SK-N-SH treated with all-trans-retinoic acid at 6 μM for 48 hours (cell line): ENCODE measurements around the gene LENG1.

Experiments
- ATAC-seq: fragments of 200-7000 bp; cut with Tn5 transposase; 3 replicates; pipeline ENCODE4 v1.9.1; 2020; ENCODE audit warnings: mild to moderate bottlenecking, moderate library complexity
- ARNTL ChIP-seq: fragments of 450-650 bp; formaldehyde crosslinking; IDR thresholded peaks from 2 replicates; pipeline ENCODE4 v1.5.0; 2020; ENCODE audit warnings: low read depth, mild to moderate bottlenecking, moderate library complexity, borderline replicate concordance
- BACH2 ChIP-seq: fragments of 250-450 bp; sonication (Bioruptor Pico); IDR thresholded peaks from 2 replicates; pipeline ENCODE4 v1.9.0; 2021; ENCODE audit warnings: mild to moderate bottlenecking, borderline replicate concordance
- CREB5 ChIP-seq: fragments of 250-450 bp; sonication (Bioruptor Pico); IDR thresholded peaks from 2 replicates; pipeline ENCODE4 v1.5.1; 2020; ENCODE audit warnings: low read depth, mild to moderate bottlenecking, moderate library complexity
- CSDC2 ChIP-seq: fragments of 250-450 bp; sonication (Bioruptor Pico); IDR thresholded peaks from 2 replicates; pipeline ENCODE4 v1.5.0; 2020; ENCODE audit warnings: mild to moderate bottlenecking, moderate library complexity
- CSRNP3 ChIP-seq: fragments of 250-450 bp; sonication (Bioruptor Pico); IDR thresholded peaks from 2 replicates; pipeline ENCODE4 v1.5.1; 2021; ENCODE audit warnings: mild to moderate bottlenecking, moderate library complexity
- ESRRG ChIP-seq: fragments of 250-450 bp; sonication (Bioruptor Pico); IDR thresholded peaks from 2 replicates; pipeline ENCODE4 v1.6.1; 2021; ENCODE audit warnings: mild to moderate bottlenecking
- ISL1 ChIP-seq: fragments of 250-450 bp; sonication (Bioruptor Pico); IDR thresholded peaks from 2 replicates; pipeline ENCODE4 v2.1.2; 2022; ENCODE audit warnings: mild to moderate bottlenecking, moderate library complexity
- OSR1 ChIP-seq: fragments of 250-450 bp; sonication (Bioruptor Pico); IDR thresholded peaks from 2 replicates; pipeline ENCODE4 v1.8.0; 2022; ENCODE audit warnings: moderate library complexity, mild to moderate bottlenecking, inconsistent platforms
- PATZ1 ChIP-seq: fragments of 250-450 bp; sonication (Bioruptor Pico); IDR thresholded peaks from 2 replicates; pipeline ENCODE4 v1.8.0; 2020; ENCODE audit warnings: mild to moderate bottlenecking, moderate library complexity, borderline replicate concordance
- POU6F1 ChIP-seq: fragments of 250-450 bp; sonication (Bioruptor Pico); IDR thresholded peaks from 2 replicates; pipeline ENCODE4 v1.8.0; 2021; ENCODE audit warnings: low read depth, mild to moderate bottlenecking, moderate library complexity, borderline replicate concordance
- PPARA ChIP-seq: fragments of 250-450 bp; sonication (Bioruptor Pico); IDR thresholded peaks from 2 replicates; pipeline ENCODE4 v1.5.0; 2020; ENCODE audit warnings: mild to moderate bottlenecking, borderline replicate concordance
- RARB ChIP-seq: fragments of 250-450 bp; sonication (Bioruptor Pico); IDR thresholded peaks from 2 replicates; pipeline ENCODE4 v1.8.0; 2021; ENCODE audit warnings: mild to moderate bottlenecking, moderate library complexity
- SNAI2 ChIP-seq: fragments of 250-450 bp; sonication (Bioruptor Pico); IDR thresholded peaks from 2 replicates; pipeline ENCODE4 v1.5.0; 2020; ENCODE audit warnings: mild to moderate bottlenecking, moderate library complexity
- TCF4 ChIP-seq: fragments of 250-450 bp; sonication (Bioruptor Pico); IDR thresholded peaks from 2 replicates; pipeline ENCODE4 v1.8.0; 2021; ENCODE audit warnings: mild to moderate bottlenecking, moderate library complexity, borderline replicate concordance
- TOX ChIP-seq: fragments of 250-450 bp; sonication (Bioruptor Pico); IDR thresholded peaks from 2 replicates; pipeline ENCODE4 v1.8.0; 2021; ENCODE audit warnings: mild to moderate bottlenecking, moderate library complexity, borderline replicate concordance
- ZC3H10 ChIP-seq: fragments of 250-450 bp; sonication (Bioruptor Pico); IDR thresholded peaks from 2 replicates; pipeline ENCODE4 v1.5.1; 2021; ENCODE audit warnings: mild to moderate bottlenecking, moderate library complexity
- ZFP3 ChIP-seq: fragments of 250-450 bp; sonication (Bioruptor Pico); IDR thresholded peaks from 2 replicates; pipeline ENCODE4 v1.5.0; 2020; ENCODE audit warnings: mild to moderate bottlenecking, moderate library complexity
- ZFP30 ChIP-seq: fragments of 450-650 bp; formaldehyde crosslinking; IDR thresholded peaks from 2 replicates; pipeline ENCODE4 v1.5.0; 2022; ENCODE audit warnings: mild to moderate bottlenecking, moderate library complexity
- ZNF565 ChIP-seq: fragments of 450-650 bp; formaldehyde crosslinking; conservative IDR thresholded peaks from 2 replicates; pipeline ENCODE4 v1.5.0; 2020; ENCODE audit warnings: low read depth, mild to moderate bottlenecking, moderate library complexity
- ZNF70 ChIP-seq: fragments of 450-650 bp; formaldehyde crosslinking; IDR thresholded peaks from 2 replicates; pipeline ENCODE4 v1.5.0; 2020; ENCODE audit warnings: mild to moderate bottlenecking, moderate library complexity
- ZNF8 ChIP-seq: fragments of 450-650 bp; formaldehyde crosslinking; IDR thresholded peaks from 2 replicates; pipeline ENCODE4 v1.5.0; 2020; ENCODE audit warnings: mild to moderate bottlenecking, moderate library complexity

The LENG1 gene

GRCh38 chr19:54137699-54138488, 21.6 kb downstream of the LENG1 start, which contains the start of gene CNOT3 (continued):
- TF ChIP-seq TOX (CRISPR knock-in tag) (no peak), BACH2 (CRISPR knock-in tag) (no peak), ZNF8 (no peak), ZFP3 (CRISPR knock-in tag) (no peak), POU6F1 (no peak), TCF4 (CRISPR knock-in tag) (no peak), ZNF565 (CRISPR knock-in tag) (no peak), OSR1 (CRISPR knock-in tag) (no peak), ESRRG (CRISPR knock-in tag) (no peak), CSDC2 (CRISPR knock-in tag) (no peak)

- no peak for TF ChIP-seq ZFP3 (CRISPR knock-in tag)
- no peak for TF ChIP-seq ESRRG (CRISPR knock-in tag)
- no peak for TF ChIP-seq RARB (CRISPR knock-in tag)
- no peak for TF ChIP-seq TCF4 (CRISPR knock-in tag)
- TF ChIP-seq CREB5 (CRISPR knock-in tag) = no peak
- TF ChIP-seq OSR1 (CRISPR knock-in tag) = no peak
- no peak for TF ChIP-seq TOX (CRISPR knock-in tag)
- no peak for TF ChIP-seq CSRNP3 (CRISPR knock-in tag)
- TF ChIP-seq ZC3H10 (CRISPR knock-in tag) = no peak
- TF ChIP-seq POU6F1 = no peak
- TF ChIP-seq ZNF8 = no peak
- TF ChIP-seq SNAI2 (CRISPR knock-in tag) = no peak
- no peak for TF ChIP-seq CSDC2 (CRISPR knock-in tag)
- TF ChIP-seq ZNF70 (CRISPR knock-in tag) = no peak
- TF ChIP-seq, all 23 proteins: peak for 0
Measured at GRCh38 chr19:54136864-54137698, 22.4 kb downstream of the LENG1 start.

GRCh38 chr19:54136086-54136863, 23.2 kb downstream of the LENG1 start:
- ATAC-seq = peak; percentile 4
- TF ChIP-seq ARNTL (CRISPR knock-in tag) = no peak
- TF ChIP-seq ZFP3 (CRISPR knock-in tag) = no peak
- TF ChIP-seq CSDC2 (CRISPR knock-in tag) = no peak
- no peak for TF ChIP-seq ZNF70 (CRISPR knock-in tag)
- no peak for TF ChIP-seq ZFP30 (CRISPR knock-in tag)
- TF ChIP-seq PPARA (CRISPR knock-in tag) = no peak
- TF ChIP-seq ZNF8 = no peak
- no peak for TF ChIP-seq RARB (CRISPR knock-in tag)
- no peak for TF ChIP-seq ZC3H10 (CRISPR knock-in tag)
- no peak for TF ChIP-seq PATZ1 (CRISPR knock-in tag)
- no peak for TF ChIP-seq ESRRG (CRISPR knock-in tag)
- no peak for TF ChIP-seq CREB5 (CRISPR knock-in tag)
- TF ChIP-seq CSRNP3 (CRISPR knock-in tag) = no peak
- TF ChIP-seq OSR1 (CRISPR knock-in tag) = no peak
- no peak for TF ChIP-seq ISL1 (CRISPR knock-in tag)
- no peak for TF ChIP-seq SNAI2 (CRISPR knock-in tag)

More at GRCh38 chr19:54136864-54137698, 22.4 kb downstream of the LENG1 start:
- ATAC-seq = peak; percentile 90
